Measurements from ENCODE around the gene TBCB. TPM values are rescaled to one million over a fixed set of nuclear protein-coding genes. Genes with fewer than 3 reads are reported as not detected.
A peak's percentile ranks its signal among the peaks of the same experiment; 100 is the strongest.

Gene TBCB
- total RNA-seq, 4 donors from 2014 or later: 97.9 to 157 (median 117) TPM

DNA sequence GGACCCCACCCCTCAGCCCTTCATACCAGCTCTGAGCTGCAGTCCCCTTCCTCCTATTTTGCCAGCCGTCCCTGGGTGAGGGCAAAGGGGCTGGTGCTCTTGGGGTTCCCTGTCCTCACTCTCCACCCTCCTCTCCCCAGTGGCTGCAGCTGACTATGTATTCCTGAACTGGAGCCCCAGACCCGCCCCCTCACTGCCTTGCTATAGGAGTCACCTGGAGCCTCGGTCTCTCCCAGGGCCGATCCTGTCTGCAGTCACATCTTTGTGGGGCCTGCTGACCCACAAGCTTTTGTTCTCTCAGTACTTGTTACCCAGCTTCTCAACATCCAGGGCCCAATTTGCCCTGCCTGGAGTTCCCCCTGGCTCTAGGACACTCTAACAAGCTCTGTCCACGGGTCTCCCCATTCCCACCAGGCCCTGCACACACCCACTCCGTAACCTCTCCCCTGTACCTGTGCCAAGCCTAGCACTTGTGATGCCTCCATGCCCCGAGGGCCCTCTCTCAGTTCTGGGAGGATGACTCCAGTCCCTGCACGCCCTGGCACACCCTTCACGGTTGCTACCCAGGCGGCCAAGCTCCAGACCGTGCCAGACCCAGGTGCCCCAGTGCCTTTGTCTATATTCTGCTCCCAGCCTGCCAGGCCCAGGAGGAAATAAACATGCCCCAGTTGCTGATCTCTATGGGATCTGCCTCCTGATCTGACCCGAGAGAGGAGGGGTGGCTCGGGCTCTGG, 34.6 kb downstream of the TBCB start:
- 29 to 41% methylated on average over 4 to 11 of the region's 13 CpGs for WGBS, 2 donors
- intact Hi-C loops (cut with DNase I): no loop called here
- Histone ChIP-seq H3K27me3 (no peaks in the 10 kb centered on the region), H3K27ac (peak overlapping the region; percentile 87 to 98 (median 92)), H3K4me3 (no peak overlapping the region), H3K4me1 (peaks cover 11 to 64% (median 29%) of the 10 kb centered on the region in 3 donors), H3K9me3 (no peaks in the 10 kb centered on the region), H3K36me3 (peaks cover 25 to 76% (median 49%) of the 10 kb centered on the region in 3 donors)
- DNase-seq: no peak
- TF ChIP-seq, protein P1, sequence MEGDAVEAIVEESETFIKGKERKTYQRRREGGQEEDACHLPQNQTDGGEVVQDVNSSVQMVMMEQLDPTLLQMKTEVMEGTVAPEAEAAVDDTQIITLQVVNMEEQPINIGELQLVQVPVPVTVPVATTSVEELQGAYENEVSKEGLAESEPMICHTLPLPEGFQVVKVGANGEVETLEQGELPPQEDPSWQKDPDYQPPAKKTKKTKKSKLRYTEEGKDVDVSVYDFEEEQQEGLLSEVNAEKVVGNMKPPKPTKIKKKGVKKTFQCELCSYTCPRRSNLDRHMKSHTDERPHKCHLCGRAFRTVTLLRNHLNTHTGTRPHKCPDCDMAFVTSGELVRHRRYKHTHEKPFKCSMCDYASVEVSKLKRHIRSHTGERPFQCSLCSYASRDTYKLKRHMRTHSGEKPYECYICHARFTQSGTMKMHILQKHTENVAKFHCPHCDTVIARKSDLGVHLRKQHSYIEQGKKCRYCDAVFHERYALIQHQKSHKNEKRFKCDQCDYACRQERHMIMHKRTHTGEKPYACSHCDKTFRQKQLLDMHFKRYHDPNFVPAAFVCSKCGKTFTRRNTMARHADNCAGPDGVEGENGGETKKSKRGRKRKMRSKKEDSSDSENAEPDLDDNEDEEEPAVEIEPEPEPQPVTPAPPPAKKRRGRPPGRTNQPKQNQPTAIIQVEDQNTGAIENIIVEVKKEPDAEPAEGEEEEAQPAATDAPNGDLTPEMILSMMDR (IDR thresholded peaks at IDR 0.05): no peak
- TF ChIP-seq POLR2A (IDR thresholded peaks at IDR 0.05): no peak

DNA sequence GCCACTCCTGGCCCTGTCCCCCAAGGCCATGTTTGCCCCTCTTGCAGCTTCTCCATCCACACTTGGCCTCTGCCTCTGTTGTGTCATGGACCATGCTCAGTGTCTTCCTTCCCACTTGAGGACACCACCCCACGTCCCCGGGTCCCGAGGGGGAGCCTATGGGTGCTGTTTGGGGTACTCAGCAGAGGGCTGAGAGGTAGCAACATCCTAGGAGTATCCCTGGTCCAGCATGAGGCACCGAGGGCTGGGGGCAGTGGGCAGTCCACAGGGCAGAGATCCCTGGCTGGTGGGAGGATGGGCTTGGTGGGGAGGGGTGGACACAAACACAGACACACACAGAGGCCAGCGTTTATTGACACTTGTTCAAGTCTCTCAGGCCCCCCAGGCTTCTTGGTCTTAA, 35.3 kb downstream of the TBCB start:
- intact Hi-C loops (cut with DNase I): no loop called here
- H3K4me3 ChIP-seq: no peak overlapping the region

DNA sequence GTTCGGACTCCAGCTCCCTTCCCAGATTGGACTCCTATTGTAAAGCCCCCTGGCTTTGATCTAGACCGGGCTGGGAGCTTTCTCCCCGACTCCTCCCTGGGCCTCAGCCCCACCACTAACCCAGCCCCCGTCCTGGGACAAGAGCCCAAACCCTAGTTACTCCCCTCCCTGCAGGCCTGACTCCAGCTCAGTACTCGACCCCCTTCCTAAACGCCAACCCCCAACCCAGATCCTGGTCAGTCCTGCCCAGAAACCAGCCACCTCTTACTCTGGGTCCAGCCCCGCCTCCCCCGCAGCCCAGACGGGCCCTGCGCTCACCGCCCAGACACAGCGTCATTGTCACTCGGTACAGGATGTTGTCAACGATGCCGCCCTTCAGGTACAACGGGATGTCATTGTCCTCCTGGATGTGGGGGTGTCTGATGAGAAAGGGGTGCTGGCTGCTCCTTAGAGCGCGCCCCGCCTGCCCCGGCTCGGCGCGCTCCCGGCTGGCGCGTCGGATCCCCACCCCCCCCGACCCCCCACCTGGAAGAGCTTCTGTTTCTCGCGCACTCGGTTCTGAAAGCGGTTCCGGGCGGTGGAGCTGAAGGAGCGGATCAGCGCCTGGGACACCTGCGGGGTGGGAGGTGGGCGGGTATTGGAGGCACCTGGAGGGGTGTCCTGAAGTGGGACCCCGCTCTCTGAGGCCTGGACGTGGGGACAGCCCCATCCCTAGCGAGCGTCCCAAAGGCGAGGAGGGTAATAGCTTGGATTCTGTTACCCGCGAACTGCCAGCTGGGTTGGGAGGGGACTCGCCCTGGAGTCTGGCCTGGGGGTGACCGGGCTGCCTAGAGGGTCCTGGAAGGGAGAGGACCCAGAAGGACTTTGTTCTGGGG, 36.1 kb downstream of the TBCB start:
- no peaks in the 10 kb centered on the region for H3K9me3 ChIP-seq
- 61 to 68% methylated on average over 9 to 10 of the region's 47 CpGs for WGBS, 2 donors
- intact Hi-C loops (cut with DNase I): no loop called here
- H3K27me3 ChIP-seq: no peaks in the 10 kb centered on the region
- peaks cover 17 to 61% (median 36%) of the 10 kb centered on the region in 3 donors for H3K36me3 ChIP-seq
- H3K4me1 ChIP-seq: peaks cover 11 to 77% (median 29%) of the 10 kb centered on the region in 3 donors
- peak overlapping the region; percentile 87 to 98 (median 92) for H3K27ac ChIP-seq
- no peak for DNase-seq
- H3K4me3 ChIP-seq: peak overlapping the region; percentile 37 to 72 (median 51)
- TF ChIP-seq, protein P1 (IDR thresholded peaks at IDR 0.05): no peak
- TF ChIP-seq POLR2A (IDR thresholded peaks at IDR 0.05): peak in 1 of 4 donors; percentile 26

More for the DNA sequence above, 35.3 kb downstream of the TBCB start:
- Histone ChIP-seq H3K9me3 (no peaks in the 10 kb centered on the region), H3K27me3 (no peaks in the 10 kb centered on the region), H3K4me1 (peaks cover 11 to 71% (median 29%) of the 10 kb centered on the region in 3 donors), H3K27ac (peak overlapping the region; percentile 87 to 98 (median 92)), H3K36me3 (peaks cover 24 to 69% (median 44%) of the 10 kb centered on the region in 3 donors)
- no peak for DNase-seq
- no peak for TF ChIP-seq POLR2A (IDR thresholded peaks at IDR 0.05)
- WGBS, 2 donors: 0 to 79% methylated on average over 1 to 4 of the region's 5 CpGs

DNA sequence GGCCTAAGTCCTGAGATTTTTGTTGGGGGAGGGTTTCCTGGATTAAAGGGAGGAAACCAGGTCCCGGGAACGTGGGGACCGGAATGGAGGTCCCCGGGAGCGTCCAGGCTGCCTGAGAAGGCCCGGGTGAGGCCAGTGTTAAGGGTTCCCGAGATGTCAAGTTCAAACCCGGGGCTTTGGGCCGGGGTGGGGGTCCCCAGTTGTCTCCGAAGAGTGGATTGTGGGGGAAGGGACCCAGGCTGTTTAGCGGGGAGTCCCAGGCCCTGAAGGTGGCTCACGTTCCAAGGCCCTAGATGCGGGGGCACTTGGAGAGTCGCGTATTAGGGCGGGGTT, 36.7 kb downstream of the TBCB start:
- DNase-seq: no peak
- peaks cover 11 to 83% (median 29%) of the 10 kb centered on the region in 3 donors for H3K4me1 ChIP-seq
- whole genome bisulfite sequencing, 2 donors: 20 to 59% methylated on average over 1 to 15 of the region's 16 CpGs
- intact Hi-C loops (cut with DNase I): no loop called here
- peak overlapping the region; percentile 87 to 98 (median 92) for H3K27ac ChIP-seq
- no peak for TF ChIP-seq POLR2A (IDR thresholded peaks at IDR 0.05)
- TF ChIP-seq, protein P1 (IDR thresholded peaks at IDR 0.05): no peak
- H3K9me3 ChIP-seq: no peaks in the 10 kb centered on the region
- H3K36me3 ChIP-seq: peaks cover 15 to 55% (median 30%) of the 10 kb centered on the region in 3 donors
- peak overlapping the region; percentile 37 to 72 (median 51) for H3K4me3 ChIP-seq
- H3K27me3 ChIP-seq: no peaks in the 10 kb centered on the region

DNA sequence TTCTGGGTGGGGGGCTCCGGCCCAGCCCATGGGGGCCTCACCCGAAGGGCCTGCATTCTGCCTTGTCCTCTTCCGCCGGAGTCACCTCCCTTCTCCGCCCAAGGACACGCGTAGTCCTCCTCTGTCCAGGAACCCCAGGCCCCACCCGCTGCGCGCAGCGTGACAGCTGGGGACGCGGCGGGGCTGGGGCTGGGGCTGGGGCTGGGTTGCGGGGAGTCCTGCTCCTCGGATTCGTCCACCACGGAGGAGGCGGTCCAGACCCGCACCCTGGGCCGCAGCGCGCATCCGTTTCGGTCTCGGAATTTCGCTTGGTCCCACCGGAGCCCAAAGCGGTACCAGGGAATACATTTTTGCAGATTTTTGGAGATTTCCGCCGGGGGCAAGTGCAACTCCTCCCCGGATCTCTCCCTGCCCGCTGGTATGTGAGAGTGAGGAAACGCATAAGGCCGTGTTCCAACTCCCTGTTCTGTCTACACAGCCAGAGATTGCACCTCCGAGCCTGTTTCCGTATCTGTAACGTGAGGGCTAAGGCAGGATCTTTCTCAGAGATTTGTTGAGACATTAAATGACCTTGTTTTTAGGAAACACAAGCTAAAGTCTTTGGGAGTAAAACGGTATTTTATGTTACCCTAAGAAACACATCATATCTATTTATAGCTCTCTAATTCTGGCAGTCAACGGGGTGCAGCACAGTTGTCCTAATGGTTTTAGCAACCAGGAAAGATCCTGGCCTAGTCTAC, 37.3 kb downstream of the TBCB start, which contains the start of gene COX7A1:
Gene COX7A1, minus strand, starts transcription at position 96 of the 740 bp plus-strand sequence. Its CDS starts 40 bp downstream, at position 56.
- intact Hi-C loops (cut with DNase I): no loop called here
- no peak for DNase-seq
- H3K36me3 ChIP-seq: peaks cover 15 to 49% (median 25%) of the 10 kb centered on the region in 3 donors
- no peaks in the 10 kb centered on the region for H3K9me3 ChIP-seq
- H3K4me3 ChIP-seq: peak within 1 kb of the TSS; percentile 37 to 72 (median 51)
- no peaks in the 10 kb centered on the region for H3K27me3 ChIP-seq
- H3K4me1 ChIP-seq: peaks cover 11 to 83% (median 29%) of the 10 kb centered on the region in 3 donors
- H3K27ac ChIP-seq: peak within 1 kb of the TSS; percentile 87 to 98 (median 92)
- WGBS, 2 donors: 40 to 59% methylated on average over 11 to 19 of the region's 40 CpGs
- peak in 1 of 4 donors; percentile 27 for TF ChIP-seq POLR2A (IDR thresholded peaks at IDR 0.05)
- TF ChIP-seq, protein P1 (IDR thresholded peaks at IDR 0.05): no peak
